KMS-11 (cell line): ENCODE results near the gene RNGTT.

ENCODE experiments used
- H2AFZ ChIP-seq: fragments of 200-600 bp; sonication (generic); 2 replicates; pipeline ENCODE4 v1.6.1; 2016; ENCODE audit warnings: antibody characterized with exemption, mixed run types, low read depth
- H3K27ac ChIP-seq: fragments of 200-600 bp; sonication (generic); 2 replicates; pipeline ENCODE4 v1.6.1; 2016; ENCODE audit warnings: mild to moderate bottlenecking, mixed run types
- H3K27me3 ChIP-seq: fragments of 200-600 bp; sonication (generic); 2 replicates; pipeline ENCODE4 v1.6.1; 2017; ENCODE audit warnings: mild to moderate bottlenecking, low read depth, mixed run types, moderate library complexity; ENCODE audit not compliant: insufficient read depth
- H3K36me3 ChIP-seq: fragments of 200-600 bp; sonication (generic); 2 replicates; pipeline ENCODE4 v1.6.1; 2017; ENCODE audit warnings: mild to moderate bottlenecking, mixed run types; ENCODE audit not compliant: insufficient read depth
- H3K4me1 ChIP-seq: fragments of 200-600 bp; sonication (generic); 2 replicates; pipeline ENCODE4 v1.6.1; 2016; ENCODE audit warnings: mild to moderate bottlenecking, low read depth, mixed run types; ENCODE audit not compliant: poor library complexity, severe bottlenecking
- H3K4me2 ChIP-seq: fragments of 200-600 bp; sonication (generic); 2 replicates; pipeline ENCODE4 v1.7.0; 2016; ENCODE audit warnings: mild to moderate bottlenecking, mixed run types
- H3K4me3 ChIP-seq: fragments of 200-600 bp; sonication (generic); IDR thresholded peaks from 2 replicates; pipeline ENCODE4 v1.6.1; 2017; ENCODE audit warnings: low read depth, low read length, mixed read lengths; ENCODE audit not compliant: insufficient read depth
- H3K79me2 ChIP-seq: fragments of 200-600 bp; sonication (generic); 2 replicates; pipeline ENCODE4 v1.6.1; 2016; ENCODE audit warnings: low read depth, mixed run types; ENCODE audit not compliant: insufficient read depth
- H3K9ac ChIP-seq: fragments of 200-600 bp; sonication (generic); 2 replicates; pipeline ENCODE4 v1.6.1; 2016; ENCODE audit warnings: mild to moderate bottlenecking, mixed run types
- H4K20me1 ChIP-seq: fragments of 200-600 bp; sonication (generic); 2 replicates; pipeline ENCODE4 v1.6.1; 2016; ENCODE audit warnings: mild to moderate bottlenecking, mixed run types; ENCODE audit not compliant: insufficient read depth
- CTCF ChIP-seq: fragments of 200-600 bp; sonication (generic); conservative IDR thresholded peaks from 2 replicates; pipeline ENCODE4 v1.6.1; 2017; ENCODE audit warnings: low read depth, mild to moderate bottlenecking, antibody characterized with exemption, low read length, moderate library complexity, mixed read lengths

RNGTT gene

GRCh38 chr6:88671624-88672023 lies 291.8 kb downstream of the RNGTT start:
- H3K9ac ChIP-seq, result no peak overlapping the region
- peaks cover 29% of the 10 kb centered on the region for H3K4me1 ChIP-seq
- H3K27ac ChIP-seq, result no peak overlapping the region
- no peak overlapping the region for H2AFZ ChIP-seq
- H3K4me2 ChIP-seq, result no peak overlapping the region
- H3K4me3 ChIP-seq, result no peak overlapping the region
- H3K79me2 ChIP-seq, result peaks cover 22% of the 10 kb centered on the region
- H4K20me1 ChIP-seq, result no peaks in the 10 kb centered on the region
- no peaks in the 10 kb centered on the region for H3K27me3 ChIP-seq
- no peaks in the 10 kb centered on the region for H3K36me3 ChIP-seq
- no peak for TF ChIP-seq CTCF

- Histone ChIP-seq H3K4me2 (no peak overlapping the region), H3K36me3 (no peaks in the 10 kb centered on the region), H3K4me3 (no peak overlapping the region), H2AFZ (no peak overlapping the region), H4K20me1 (no peaks in the 10 kb centered on the region), H3K27ac (no peak overlapping the region), H3K4me1 (peaks cover 29% of the 10 kb centered on the region), H3K9ac (no peak overlapping the region), H3K79me2 (peaks cover 22% of the 10 kb centered on the region), H3K27me3 (no peaks in the 10 kb centered on the region)
- TF ChIP-seq CTCF, result no peak
These were observed 293.0 kb downstream of the RNGTT start for GRCh38 chr6:88670369-88670768.

GRCh38 chr6:88669475-88669874 lies 293.9 kb downstream of the RNGTT start:
- H3K79me2 ChIP-seq, result peaks cover 22% of the 10 kb centered on the region
- no peaks in the 10 kb centered on the region for H3K27me3 ChIP-seq
- no peak overlapping the region for H2AFZ ChIP-seq
- no peak overlapping the region for H3K4me2 ChIP-seq
- no peak overlapping the region for H3K9ac ChIP-seq
- no peak overlapping the region for H3K4me3 ChIP-seq
- no peak for TF ChIP-seq CTCF
- H4K20me1 ChIP-seq, result no peaks in the 10 kb centered on the region
- no peak overlapping the region for H3K27ac ChIP-seq
- H3K36me3 ChIP-seq, result no peaks in the 10 kb centered on the region
- H3K4me1 ChIP-seq, result peaks cover 25% of the 10 kb centered on the region

GRCh38 chr6:88666901-88667300 lies 296.5 kb downstream of the RNGTT start:
- H3K27me3 ChIP-seq, result no peaks in the 10 kb centered on the region
- no peak overlapping the region for H3K9ac ChIP-seq
- peaks cover 22% of the 10 kb centered on the region for H3K4me1 ChIP-seq
- no peak overlapping the region for H2AFZ ChIP-seq
- H3K4me2 ChIP-seq, result no peak overlapping the region
- peaks cover 16% of the 10 kb centered on the region; the same call in 1 of the 2 replicates for H3K79me2 ChIP-seq
- TF ChIP-seq CTCF, result no peak
- no peak overlapping the region for H3K27ac ChIP-seq
- H3K4me3 ChIP-seq, result no peak overlapping the region
- H4K20me1 ChIP-seq, result no peaks in the 10 kb centered on the region
- no peaks in the 10 kb centered on the region for H3K36me3 ChIP-seq
